Thyroid gland (tissue), 4 donors: ENCODE data around the gene ENDOV.

Source experiments
- POLR2A ChIP-seq, 2 donors: fragments of 450-650 bp; IDR thresholded peaks; one replicate each; pipeline ENCODE4 v1.6.1; 2017; ENCODE audit warnings: antibody characterized with exemption in 2 of 2, mild to moderate bottlenecking in 2 of 2, moderate library complexity in 1 of 2
- TF ChIP-seq, protein P1 (sequence below), 6 experiments: fragments of 200-600 bp in 3 of 6; fragments of 450-650 bp in 3 of 6; sonication (generic) in 3 of 6; IDR thresholded peaks; one replicate each; pipeline ENCODE4 v1.5.1; 2016 to 2019; ENCODE audit warnings: antibody characterized with exemption in 6 of 6, mild to moderate bottlenecking in 2 of 6, inconsistent platforms in 1 of 6, moderate library complexity in 1 of 6

- TF ChIP-seq, protein P1, sequence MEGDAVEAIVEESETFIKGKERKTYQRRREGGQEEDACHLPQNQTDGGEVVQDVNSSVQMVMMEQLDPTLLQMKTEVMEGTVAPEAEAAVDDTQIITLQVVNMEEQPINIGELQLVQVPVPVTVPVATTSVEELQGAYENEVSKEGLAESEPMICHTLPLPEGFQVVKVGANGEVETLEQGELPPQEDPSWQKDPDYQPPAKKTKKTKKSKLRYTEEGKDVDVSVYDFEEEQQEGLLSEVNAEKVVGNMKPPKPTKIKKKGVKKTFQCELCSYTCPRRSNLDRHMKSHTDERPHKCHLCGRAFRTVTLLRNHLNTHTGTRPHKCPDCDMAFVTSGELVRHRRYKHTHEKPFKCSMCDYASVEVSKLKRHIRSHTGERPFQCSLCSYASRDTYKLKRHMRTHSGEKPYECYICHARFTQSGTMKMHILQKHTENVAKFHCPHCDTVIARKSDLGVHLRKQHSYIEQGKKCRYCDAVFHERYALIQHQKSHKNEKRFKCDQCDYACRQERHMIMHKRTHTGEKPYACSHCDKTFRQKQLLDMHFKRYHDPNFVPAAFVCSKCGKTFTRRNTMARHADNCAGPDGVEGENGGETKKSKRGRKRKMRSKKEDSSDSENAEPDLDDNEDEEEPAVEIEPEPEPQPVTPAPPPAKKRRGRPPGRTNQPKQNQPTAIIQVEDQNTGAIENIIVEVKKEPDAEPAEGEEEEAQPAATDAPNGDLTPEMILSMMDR (IDR thresholded peaks at IDR 0.05): no peak
- no peak for TF ChIP-seq POLR2A (IDR thresholded peaks at IDR 0.05)
Observed at GRCh38 chr17:80461528-80462160, 46.7 kb downstream of the ENDOV start.
